IMR-90 (cell line): ENCODE data around the gene KCNJ3. TPM values are rescaled to one million over a fixed set of nuclear protein-coding genes. Genes with fewer than 3 reads are reported as not detected.
A peak's percentile ranks its signal among the peaks of the same experiment; 100 is the strongest.

ENCODE experiments used
- ATAC-seq: fragments of 200-7000 bp; cut with Tn5 transposase; 2 replicates; pipeline ENCODE4 v1.9.1; 2020; ENCODE audit warnings: low read depth, mild to moderate bottlenecking, moderate library complexity
- BruUV-seq: library from RNA; stranded (reverse); fragments of 400-500 nt; replicated peaks from 2 replicates; lab custom pipeline; 2021; lab: Mats Ljungman, UMichigan
- CTCF ChIA-PET: fragments of 300-600 bp; formaldehyde crosslinking; extraction: SDS; loops from one replicate; lab custom pipeline; 2021; ENCODE audit warnings: antibody characterized with exemption; lab: Yijun Ruan, JAX
- POLR2A ChIA-PET: fragments of 300-600 bp; sonication (Branson Sonifier 250); formaldehyde crosslinking; loops from one replicate; lab custom pipeline; 2022; ENCODE audit warnings: antibody characterized with exemption; ENCODE audit not compliant: unreplicated experiment; lab: Charles Lee
- DNase-seq: peaks from one replicate; pipeline ENCODE4 v3.0.0; 2013
- H2AFZ ChIP-seq: replicated peaks from 2 replicates; pipeline ENCODE3; 2013; ENCODE audit warnings: low read length, mild to moderate bottlenecking; ENCODE audit not compliant: poor library complexity
- H2AK5ac ChIP-seq: 2 replicates; pipeline ENCODE4 v1.6.1; 2013; ENCODE audit warnings: low read depth, low read length, inconsistent platforms
- H2AK9ac ChIP-seq: replicated peaks from 2 replicates; pipeline ENCODE3; 2013; ENCODE audit warnings: mild to moderate bottlenecking, low read depth, low read length, moderate library complexity; ENCODE audit not compliant: poor library complexity
- H2BK120ac ChIP-seq: 2 replicates; pipeline ENCODE4 v1.6.1; 2013; ENCODE audit warnings: low read depth, low read length, inconsistent platforms
- H2BK15ac ChIP-seq: 3 replicates; pipeline ENCODE4 v1.6.1; 2013; ENCODE audit warnings: low read depth, low read length, inconsistent platforms
- H2BK20ac ChIP-seq: 2 replicates; pipeline ENCODE4 v1.6.1; 2013; ENCODE audit warnings: low read depth, mild to moderate bottlenecking, inconsistent platforms, low read length, moderate library complexity
- H2BK5ac ChIP-seq: 2 replicates; pipeline ENCODE4 v1.6.1; 2013; ENCODE audit warnings: mild to moderate bottlenecking, low read depth, low read length, inconsistent platforms; ENCODE audit not compliant: poor library complexity, severe bottlenecking
- H3K14ac ChIP-seq: replicated peaks from 2 replicates; pipeline ENCODE4 v1.6.1; 2013; ENCODE audit warnings: low read depth, low read length, inconsistent platforms
- H3K18ac ChIP-seq: 2 replicates; pipeline ENCODE4 v1.6.1; 2013; ENCODE audit warnings: low read depth, low read length, control low read depth
- H3K23ac ChIP-seq: 2 replicates; pipeline ENCODE4 v1.6.1; 2013; ENCODE audit warnings: low read depth, low read length, inconsistent platforms
- H3K27ac ChIP-seq: 2 replicates; pipeline ENCODE4 v1.5.1; 2013; ENCODE audit warnings: mild to moderate bottlenecking, control low read depth, low read length; ENCODE audit not compliant: insufficient read depth
- H3K27me3 ChIP-seq: 2 replicates; pipeline ENCODE4 v1.6.1; 2013; ENCODE audit warnings: low read length; ENCODE audit not compliant: control insufficient read depth, insufficient read depth
- H3K36me3 ChIP-seq: 2 replicates; pipeline ENCODE4 v1.6.1; 2013; ENCODE audit warnings: low read length, mixed read lengths; ENCODE audit not compliant: control insufficient read depth, insufficient read depth
- H3K4ac ChIP-seq: 2 replicates; pipeline ENCODE4 v1.6.1; 2013; ENCODE audit warnings: low read depth, low read length, inconsistent platforms
- H3K4me1 ChIP-seq: 2 replicates; pipeline ENCODE4 v1.6.1; 2013; ENCODE audit warnings: low read length, mixed read lengths; ENCODE audit not compliant: control insufficient read depth, insufficient read depth
- H3K4me2 ChIP-seq: 2 replicates; pipeline ENCODE4 v1.6.1; 2013; ENCODE audit warnings: low read depth, mild to moderate bottlenecking, control low read depth, low read length, moderate library complexity
- H3K4me3 ChIP-seq: 2 replicates; pipeline ENCODE4 v1.5.1; 2013; ENCODE audit warnings: low read depth, mild to moderate bottlenecking, control low read depth, low read length, moderate library complexity; ENCODE audit not compliant: insufficient read depth
- H3K56ac ChIP-seq: 2 replicates; pipeline ENCODE4 v1.6.1; 2013; ENCODE audit warnings: low read length, inconsistent platforms; ENCODE audit not compliant: insufficient read depth; ENCODE audit errors: extremely low read depth
- H3K79me1 ChIP-seq, 2 experiments: 2 replicates each; pipeline ENCODE4 v1.6.1; 2013; ENCODE audit warnings: low read length in 2 of 2, inconsistent platforms in 1 of 2, low read depth in 1 of 2
- H3K9ac ChIP-seq: 2 replicates; pipeline ENCODE4 v1.6.1; 2013; ENCODE audit warnings: low read depth, low read length, control low read depth
- H3K9me1 ChIP-seq: 2 replicates; pipeline ENCODE4 v1.6.1; 2013; ENCODE audit warnings: low read length, inconsistent platforms; ENCODE audit not compliant: insufficient read depth
- H3K9me3 ChIP-seq: 2 replicates; pipeline ENCODE4 v1.6.1; 2013; ENCODE audit warnings: low read length; ENCODE audit not compliant: control insufficient read depth, insufficient read depth
- H4K20me1 ChIP-seq: 2 replicates; pipeline ENCODE4 v1.6.1; 2013; ENCODE audit warnings: low read length, inconsistent platforms; ENCODE audit not compliant: insufficient read depth
- H4K5ac ChIP-seq: 2 replicates; pipeline ENCODE4 v1.6.1; 2013; ENCODE audit warnings: mild to moderate bottlenecking, low read depth, low read length, control low read depth
- H4K8ac ChIP-seq, 2 experiments: 2 replicates each; pipeline ENCODE4 v1.6.1; 2013; ENCODE audit warnings: low read depth in 2 of 2, low read length in 2 of 2, control low read depth in 1 of 2, inconsistent platforms in 1 of 2
- H4K91ac ChIP-seq: 2 replicates; pipeline ENCODE4 v1.6.1; 2013; ENCODE audit warnings: low read depth, low read length, inconsistent platforms; ENCODE audit not compliant: insufficient read depth
- CHD1 ChIP-seq: IDR thresholded peaks from 2 replicates; pipeline ENCODE4 v1.6.1; 2012; ENCODE audit warnings: low read depth, low read length, improper control_type of control experiment
- MAFK ChIP-seq: IDR thresholded peaks from 2 replicates; pipeline ENCODE4 v1.6.1; 2012; ENCODE audit warnings: low read depth, low read length, improper control_type of control experiment
- WGBS, 2 experiments: methylation state at CpG; one replicate each; pipeline versions ENCODE4 v1.1.5 to v1.1.7; 2013; ENCODE audit warnings: missing lambda C conversion rate in 2 of 2; ENCODE audit not compliant: insufficient read length in 1 of 2; ENCODE audit errors: extremely low coverage in 2 of 2; 5-methylcytosine and 5-hydroxymethylcytosine counted together
- dilution Hi-C: fragments of 300-500 bp; cut with HindIII; formaldehyde crosslinking; loops from one replicate; pipeline ENCODE4 v1.14.3; 2018; ENCODE audit warnings: low sequenced_read_pairs; ENCODE audit not compliant: unreplicated experiment
- in situ Hi-C: fragments of 300-500 bp; cut with MboI; formaldehyde crosslinking; loops from 3 replicates; pipeline ENCODE4 v1.14.3; 2019; ENCODE audit warnings: low sequenced_read_pairs, inconsistent platforms, mixed read lengths
- intact Hi-C: fragments of 100-400 bp; cut with micrococcal nuclease; formaldehyde crosslinking; loops from 2 replicates; pipeline ENCODE4 v1.10.0; 2022
- polyA plus RNA-seq, 3 experiments: library from polyadenylated mRNA; depleted of rRNA; stranded (reverse); fragments of >200 nt; gene quantifications; 2 replicates each; pipeline ENCODE4 v1.2.3, GENCODE V29; 2012; ENCODE audit warnings: low replicate concordance in 1 of 3
- total RNA-seq: library from RNA; depleted of rRNA; stranded (reverse); fragments of >200 nt; gene quantifications from 2 replicates; pipeline ENCODE4 v1.2.3, GENCODE V29; 2012

Gene KCNJ3
- total and polyA plus RNA-seq, 2 of the 4 experiments (the other 2 are of a cell fraction), result not detected

GRCh38 chr2:154837035-154837434, 138.5 kb downstream of the KCNJ3 start:
- TF ChIP-seq CHD1 (no peak), MAFK (peak; percentile 50)
- CTCF ChIA-PET, result no interaction called here
- Histone ChIP-seq H2AK9ac (no peak overlapping the region), H3K4me3 (no peak overlapping the region), H3K18ac (no peak overlapping the region), H2BK20ac (no peak overlapping the region), H4K20me1 (no peaks in the 10 kb centered on the region), H2AK5ac (no peak overlapping the region), H4K5ac (no peak overlapping the region), H3K79me1 (no peaks in the 10 kb centered on the region), H3K4ac (no peak overlapping the region), H4K91ac (no peak overlapping the region), H3K27me3 (no peaks in the 10 kb centered on the region), H3K23ac (no peak overlapping the region), H3K4me1 (no peaks in the 10 kb centered on the region), H3K27ac (no peak overlapping the region), H3K9me1 (no peaks in the 10 kb centered on the region), H3K36me3 (no peaks in the 10 kb centered on the region), H3K9ac (no peak overlapping the region), H2BK120ac (no peak overlapping the region), H2BK15ac (no peak overlapping the region), H2BK5ac (no peak overlapping the region), H3K9me3 (no peaks in the 10 kb centered on the region), H2AFZ (no peak overlapping the region), H4K8ac (no peak overlapping the region), H3K4me2 (no peak overlapping the region), H3K56ac (no peak overlapping the region), H3K14ac (no peak overlapping the region)
- in situ Hi-C loops, result no loop called here
- ATAC-seq, result no peak
- no CpG with 5 or more reads among the region's 2 CpGs for WGBS, 2 experiments
- dilution Hi-C loops, result no loop called here
- DNase-seq, result no peak
- no TSS peak for BruUV-seq
- POLR2A ChIA-PET, result no interaction called here
- intact Hi-C loops, result no loop called here
